Loucy (cell line): ENCODE data around the gene RFC4.

Experiments
- H2AFZ ChIP-seq: fragments of 200-600 bp; sonication (generic); 2 replicates; pipeline ENCODE4 v1.6.0; 2016; ENCODE audit warnings: antibody characterized with exemption, mild to moderate bottlenecking, low read length, moderate library complexity
- H3F3A ChIP-seq: fragments of 200-600 bp; 2 replicates; pipeline ENCODE4 v1.6.0; 2016; ENCODE audit warnings: antibody characterized with exemption, low read depth, mild to moderate bottlenecking
- H3K27me3 ChIP-seq: fragments of 200-600 bp; sonication (generic); 2 replicates; pipeline ENCODE4 v1.6.1; 2014; ENCODE audit warnings: low read length, mild to moderate bottlenecking; ENCODE audit not compliant: insufficient read depth, poor library complexity, severe bottlenecking
- H3K36me3 ChIP-seq: fragments of 200-600 bp; sonication (generic); 2 replicates; pipeline ENCODE4 v1.6.1; 2016; ENCODE audit warnings: low read length; ENCODE audit not compliant: insufficient read depth
- H3K4me1 ChIP-seq: fragments of 200-600 bp; sonication (generic); 2 replicates; pipeline ENCODE4 v1.5.1; 2014; ENCODE audit warnings: low read length, mild to moderate bottlenecking; ENCODE audit not compliant: insufficient read depth, poor library complexity, severe bottlenecking
- H3K4me2 ChIP-seq: fragments of 200-600 bp; sonication (generic); 2 replicates; pipeline ENCODE4 v1.6.0; 2014; ENCODE audit warnings: antibody characterized with exemption, low read length, low read depth, mild to moderate bottlenecking; ENCODE audit not compliant: poor library complexity, severe bottlenecking
- H3K4me3 ChIP-seq: fragments of 200-600 bp; sonication (generic); 2 replicates; pipeline ENCODE4 v1.5.1; 2014; ENCODE audit warnings: low read length, mild to moderate bottlenecking, mixed read lengths; ENCODE audit not compliant: poor library complexity, severe bottlenecking
- H3K79me2 ChIP-seq: fragments of 200-600 bp; sonication (generic); 2 replicates; pipeline ENCODE4 v1.6.1; 2014; ENCODE audit warnings: low read length; ENCODE audit not compliant: insufficient read depth
- H3K9ac ChIP-seq: fragments of 200-600 bp; sonication (generic); 2 replicates; pipeline ENCODE4 v1.6.0; 2014; ENCODE audit warnings: mild to moderate bottlenecking, low read depth, low read length, moderate library complexity; ENCODE audit not compliant: poor library complexity, severe bottlenecking
- H3K9me2 ChIP-seq: fragments of 200-600 bp; sonication (generic); replicated peaks from 2 replicates; pipeline ENCODE4 v1.6.1; 2016; ENCODE audit warnings: low read depth, low read length, mixed read lengths
- H3K9me3 ChIP-seq: fragments of 200-600 bp; sonication (generic); 2 replicates; pipeline ENCODE4 v1.6.1; 2014; ENCODE audit warnings: mild to moderate bottlenecking, antibody characterized with exemption, low read length, low read depth; ENCODE audit not compliant: insufficient read depth
- H4K20me1 ChIP-seq: fragments of 200-600 bp; sonication (generic); 2 replicates; pipeline ENCODE4 v1.6.0; 2014; ENCODE audit warnings: antibody characterized with exemption, low read length, mild to moderate bottlenecking; ENCODE audit not compliant: insufficient read depth, poor library complexity, severe bottlenecking
- EZH2phosphoT487 ChIP-seq: fragments of 200-600 bp; IDR thresholded peaks from 2 replicates; pipeline ENCODE4 v1.6.1; 2018; ENCODE audit warnings: antibody characterized with exemption, mild to moderate bottlenecking, moderate library complexity, borderline replicate concordance
- TF ChIP-seq, protein P1 (sequence below): fragments of 200-600 bp; sonication (generic); conservative IDR thresholded peaks from 2 replicates; pipeline ENCODE4 v1.5.1; 2014; ENCODE audit warnings: mild to moderate bottlenecking, antibody characterized with exemption, low read length

The RFC4 gene

DNA sequence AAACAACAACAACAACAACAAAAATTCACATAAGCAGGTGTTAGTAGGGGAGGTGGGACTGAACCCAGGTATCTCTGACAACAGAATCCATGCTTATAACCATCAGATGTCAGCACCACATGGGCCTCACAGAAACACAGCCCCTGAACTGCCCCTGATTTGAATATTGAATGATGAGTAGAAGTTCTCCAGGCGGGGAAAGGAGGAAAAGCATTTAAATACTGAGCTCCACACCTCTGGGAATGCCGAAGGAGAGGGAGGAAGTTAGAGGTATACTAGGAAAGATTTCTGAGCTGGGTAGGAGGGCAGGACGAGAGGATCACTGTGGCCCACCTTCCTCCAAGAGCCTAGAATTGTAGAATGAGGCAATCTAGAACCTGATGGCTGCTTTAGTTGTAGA, 54.8 kb downstream of the RFC4 start:
- Histone ChIP-seq H3F3A (no peaks in the 10 kb centered on the region), H2AFZ (no peak overlapping the region), H3K9me3 (no peaks in the 10 kb centered on the region), H3K9me2 (no peaks in the 10 kb centered on the region), H3K4me3 (no peak overlapping the region), H3K79me2 (no peaks in the 10 kb centered on the region), H3K27me3 (no peaks in the 10 kb centered on the region), H3K4me2 (no peak overlapping the region), H3K36me3 (no peaks in the 10 kb centered on the region), H3K9ac (no peak overlapping the region), H4K20me1 (no peaks in the 10 kb centered on the region), H3K4me1 (no peaks in the 10 kb centered on the region)
- TF ChIP-seq, protein P1, sequence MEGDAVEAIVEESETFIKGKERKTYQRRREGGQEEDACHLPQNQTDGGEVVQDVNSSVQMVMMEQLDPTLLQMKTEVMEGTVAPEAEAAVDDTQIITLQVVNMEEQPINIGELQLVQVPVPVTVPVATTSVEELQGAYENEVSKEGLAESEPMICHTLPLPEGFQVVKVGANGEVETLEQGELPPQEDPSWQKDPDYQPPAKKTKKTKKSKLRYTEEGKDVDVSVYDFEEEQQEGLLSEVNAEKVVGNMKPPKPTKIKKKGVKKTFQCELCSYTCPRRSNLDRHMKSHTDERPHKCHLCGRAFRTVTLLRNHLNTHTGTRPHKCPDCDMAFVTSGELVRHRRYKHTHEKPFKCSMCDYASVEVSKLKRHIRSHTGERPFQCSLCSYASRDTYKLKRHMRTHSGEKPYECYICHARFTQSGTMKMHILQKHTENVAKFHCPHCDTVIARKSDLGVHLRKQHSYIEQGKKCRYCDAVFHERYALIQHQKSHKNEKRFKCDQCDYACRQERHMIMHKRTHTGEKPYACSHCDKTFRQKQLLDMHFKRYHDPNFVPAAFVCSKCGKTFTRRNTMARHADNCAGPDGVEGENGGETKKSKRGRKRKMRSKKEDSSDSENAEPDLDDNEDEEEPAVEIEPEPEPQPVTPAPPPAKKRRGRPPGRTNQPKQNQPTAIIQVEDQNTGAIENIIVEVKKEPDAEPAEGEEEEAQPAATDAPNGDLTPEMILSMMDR, result no peak
- no peak for TF ChIP-seq EZH2phosphoT487

DNA sequence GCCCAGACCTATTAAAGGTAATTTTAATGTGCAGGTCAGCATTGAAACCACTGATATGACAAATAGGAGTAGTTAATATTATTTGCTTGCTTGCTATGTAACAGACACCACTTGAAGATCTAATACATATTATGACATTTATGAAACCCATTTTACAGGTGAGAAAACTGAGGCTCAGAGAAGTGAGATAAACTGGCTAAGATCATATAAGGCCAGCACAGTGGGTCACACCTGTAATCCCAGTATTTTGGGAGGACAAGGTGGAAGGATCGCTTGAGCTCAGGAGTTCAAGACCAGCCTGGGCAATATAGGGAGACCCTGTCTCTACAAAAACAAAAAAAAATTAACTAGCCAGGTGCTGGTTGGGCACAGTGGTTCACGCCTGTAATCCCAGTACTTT, 56.0 kb downstream of the RFC4 start:
- Histone ChIP-seq H3K9me3 (no peaks in the 10 kb centered on the region), H3K27me3 (no peaks in the 10 kb centered on the region)
- TF ChIP-seq, protein P1, result no peak
- TF ChIP-seq EZH2phosphoT487, result no peak

DNA sequence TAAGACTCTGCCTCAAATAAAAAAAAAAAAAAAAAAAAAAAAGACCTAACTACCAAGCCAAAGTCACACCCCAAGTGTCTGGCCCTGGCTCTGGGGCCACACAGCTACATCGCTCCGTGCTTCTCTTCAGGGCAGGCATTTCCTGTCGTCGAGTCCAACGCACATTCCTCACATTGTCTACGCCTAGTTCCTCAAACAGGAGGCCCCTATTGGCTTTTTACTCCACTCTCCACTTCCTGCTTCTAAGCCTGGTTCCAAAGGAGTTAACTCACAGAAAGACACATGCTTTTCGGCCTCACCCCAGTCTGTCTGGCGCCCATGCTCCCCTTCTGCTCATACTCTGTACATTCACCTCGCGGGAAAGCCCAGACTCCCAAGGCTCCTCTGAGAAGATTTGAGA, 60.3 kb downstream of the RFC4 start:
- no peaks in the 10 kb centered on the region for H3K36me3 ChIP-seq
- H3K27me3 ChIP-seq, result no peaks in the 10 kb centered on the region
- H3K4me2 ChIP-seq, result no peak overlapping the region
- H4K20me1 ChIP-seq, result no peaks in the 10 kb centered on the region
- H3K9ac ChIP-seq, result no peak overlapping the region
- no peaks in the 10 kb centered on the region for H3K4me1 ChIP-seq
- H3K4me3 ChIP-seq, result no peak overlapping the region
- no peaks in the 10 kb centered on the region for H3K9me3 ChIP-seq
- no peaks in the 10 kb centered on the region for H3K79me2 ChIP-seq
- TF ChIP-seq, protein P1, result no peak
- TF ChIP-seq EZH2phosphoT487, result no peak
- H3K9me2 ChIP-seq, result no peaks in the 10 kb centered on the region
- 0 out of 2 replicates have a peak overlapping the region, but pooled peaks have one; percentile 0 for H2AFZ ChIP-seq
- no peaks in the 10 kb centered on the region for H3F3A ChIP-seq

More for the DNA sequence above, 56.0 kb downstream of the RFC4 start:
- Histone ChIP-seq H3K9me2 (no peaks in the 10 kb centered on the region), H3K4me3 (no peak overlapping the region), H3F3A (no peaks in the 10 kb centered on the region), H4K20me1 (no peaks in the 10 kb centered on the region), H3K79me2 (no peaks in the 10 kb centered on the region), H2AFZ (no peak overlapping the region), H3K4me1 (no peaks in the 10 kb centered on the region), H3K36me3 (no peaks in the 10 kb centered on the region), H3K4me2 (no peak overlapping the region), H3K9ac (no peak overlapping the region)
